Measurements from ENCODE around the gene USO1.
"Not testable (repeated sequence)": the region's sequence is repeated elsewhere in the genome, so short reads cannot be mapped to it uniquely, and the experiment has no call there.

The USO1 gene

GRCh38 chr4:75777589-75777988, 53.2 kb downstream of the USO1 start:
- DNase-seq (ENCODE audit: low spot score): no peak

GRCh38 chr4:75779105-75779757, 54.9 kb downstream of the USO1 start:
- no peak for DNase-seq (ENCODE audit: low spot score)

- no peak for DNase-seq (ENCODE audit: low spot score)
Measured at GRCh38 chr4:75781305-75781704, 56.9 kb downstream of the USO1 start.

GRCh38 chr4:75786526-75786925, 62.1 kb downstream of the USO1 start:
- DNase-seq (ENCODE audit: low spot score): no peak

- no peak for DNase-seq (ENCODE audit: low spot score)
Measured at GRCh38 chr4:75786938-75787337, 62.6 kb downstream of the USO1 start.

- no peak for DNase-seq (ENCODE audit: low spot score)
Measured at GRCh38 chr4:75790024-75790423, 65.6 kb downstream of the USO1 start.

- no peak for DNase-seq (ENCODE audit: low spot score)
Measured at GRCh38 chr4:75800972-75801371, 76.6 kb downstream of the USO1 start.

- DNase-seq (ENCODE audit: low spot score): not testable (repeated sequence)
Measured at GRCh38 chr4:75806035-75806434, 81.7 kb downstream of the USO1 start.

- DNase-seq (ENCODE audit: low spot score): no peak
Measured at GRCh38 chr4:75817901-75818300, 93.5 kb downstream of the USO1 start.

GRCh38 chr4:75819121-75819520, 94.7 kb downstream of the USO1 start:
- DNase-seq (ENCODE audit: low spot score): no peak

- no peak for DNase-seq (ENCODE audit: low spot score)
Measured at GRCh38 chr4:75820197-75820596, 95.8 kb downstream of the USO1 start.

- no peak for DNase-seq (ENCODE audit: low spot score)
Measured at GRCh38 chr4:75820676-75821075, 96.3 kb downstream of the USO1 start.

GRCh38 chr4:75821216-75821615, 96.8 kb downstream of the USO1 start:
- DNase-seq (ENCODE audit: low spot score): no peak

GRCh38 chr4:75821966-75822365, 97.6 kb downstream of the USO1 start:
- no peak for DNase-seq (ENCODE audit: low spot score)

- DNase-seq (ENCODE audit: low spot score): no peak
Measured at GRCh38 chr4:75822416-75822815, 98.0 kb downstream of the USO1 start.

GRCh38 chr4:75823812-75824211, 99.4 kb downstream of the USO1 start:
- DNase-seq (ENCODE audit: low spot score): no peak

GRCh38 chr4:75830906-75831305, 106.5 kb downstream of the USO1 start:
- DNase-seq (ENCODE audit: low spot score): no peak

- no peak for DNase-seq (ENCODE audit: low spot score)
Measured at GRCh38 chr4:75831856-75832405, 107.6 kb downstream of the USO1 start.

GRCh38 chr4:75834095-75834771, 109.9 kb downstream of the USO1 start:
- DNase-seq (ENCODE audit: low spot score): no peak

GRCh38 chr4:75834772-75835154, 110.4 kb downstream of the USO1 start:
- no peak for DNase-seq (ENCODE audit: low spot score)

GRCh38 chr4:75841641-75842520, 117.5 kb downstream of the USO1 start:
- no peak for DNase-seq (ENCODE audit: low spot score)

- no peak for DNase-seq (ENCODE audit: low spot score)
Measured at GRCh38 chr4:75843596-75843995, 119.2 kb downstream of the USO1 start.

Measured in CD4-positive, alpha-beta T cell treated with Interleukin-2 at 100 ng/mL for 4 hours (primary cell).